Measurements from ENCODE around the gene NAE1.
"Not testable (repeated sequence)": the region's sequence is repeated elsewhere in the genome, so short reads cannot be mapped to it uniquely, and the experiment has no call there.

NAE1 gene

GRCh38 chr16:66832661-66833305, 2.0 kb upstream of the NAE1 start:
- Histone ChIP-seq H3K9me3 (ENCODE audit: control insufficient read depth, low read length) (no peaks in the 10 kb centered on the region), H3K4me1 (ENCODE audit: control insufficient read depth, insufficient read depth, low read length) (peaks cover 7% of the 10 kb centered on the region), H3K9ac (ENCODE audit: low read length) (no peak overlapping the region), H3K27me3 (ENCODE audit: control insufficient read depth, insufficient read depth, low read length) (no peaks in the 10 kb centered on the region), H3K36me3 (ENCODE audit: control insufficient read depth, insufficient read depth, low read length) (no peaks in the 10 kb centered on the region), H3K4me3 (ENCODE audit: low read length) (no peak overlapping the region)

DNA sequence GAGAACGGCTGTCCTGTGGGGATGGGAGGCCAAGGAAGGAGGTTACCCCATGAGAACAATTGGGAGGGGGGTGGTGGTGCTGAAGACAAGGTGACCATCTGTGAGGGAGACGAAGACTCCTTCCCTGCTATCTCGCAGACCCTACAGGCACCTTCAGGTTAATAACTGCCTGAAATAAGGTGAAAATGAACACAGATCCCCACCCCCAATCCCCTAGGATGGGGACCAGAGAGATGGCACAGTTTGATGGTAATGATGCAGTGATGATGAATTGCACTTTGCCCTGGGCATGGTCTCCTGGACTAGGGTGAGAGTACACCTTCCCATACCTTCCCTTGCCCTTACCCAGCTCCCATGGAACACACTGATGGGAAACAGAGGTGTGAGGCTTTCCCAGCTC, 1.4 kb upstream of the NAE1 start:
- H3K9ac ChIP-seq (ENCODE audit: low read length), result no peak overlapping the region
- no peaks in the 10 kb centered on the region for H3K27me3 ChIP-seq (ENCODE audit: control insufficient read depth, insufficient read depth, low read length)
- H3K4me3 ChIP-seq (ENCODE audit: low read length), result no peak overlapping the region
- no peaks in the 10 kb centered on the region for H3K36me3 ChIP-seq (ENCODE audit: control insufficient read depth, insufficient read depth, low read length)
- H3K9me3 ChIP-seq (ENCODE audit: control insufficient read depth, low read length), result no peaks in the 10 kb centered on the region
- peaks cover 7% of the 10 kb centered on the region for H3K4me1 ChIP-seq (ENCODE audit: control insufficient read depth, insufficient read depth, low read length)

GRCh38 chr16:66824006-66824405, 6.8 kb downstream of the NAE1 start:
- no peaks in the 10 kb centered on the region for H3K27me3 ChIP-seq (ENCODE audit: control insufficient read depth, insufficient read depth, low read length)
- no peak overlapping the region for H3K9ac ChIP-seq (ENCODE audit: low read length)
- no peak overlapping the region for H3K4me3 ChIP-seq (ENCODE audit: low read length)
- H3K9me3 ChIP-seq (ENCODE audit: control insufficient read depth, low read length), result no peaks in the 10 kb centered on the region
- peaks cover 5% of the 10 kb centered on the region for H3K36me3 ChIP-seq (ENCODE audit: control insufficient read depth, insufficient read depth, low read length)
- H3K4me1 ChIP-seq (ENCODE audit: control insufficient read depth, insufficient read depth, low read length), result no peaks in the 10 kb centered on the region

DNA sequence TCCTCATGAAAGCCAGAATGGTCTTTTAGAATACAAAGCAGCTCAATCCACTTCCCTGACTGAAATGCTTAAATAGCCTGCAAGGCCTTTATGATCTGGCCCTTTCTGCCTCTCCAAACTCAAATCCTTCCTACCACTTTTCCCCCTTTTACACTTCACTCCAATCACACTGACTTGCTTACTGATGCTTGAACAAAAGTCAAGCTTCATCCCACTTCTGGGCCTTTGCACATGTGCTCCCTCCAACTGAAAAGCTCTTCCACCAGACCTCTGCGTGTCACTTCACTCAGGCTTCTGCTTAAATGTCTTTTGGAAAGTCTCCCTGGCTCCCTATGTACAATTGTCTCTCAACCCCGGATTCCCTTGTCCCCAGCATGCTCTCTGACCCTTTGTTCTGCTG, 16.0 kb downstream of the NAE1 start:
- Histone ChIP-seq H3K9me3 (ENCODE audit: control insufficient read depth, low read length) (no peaks in the 10 kb centered on the region), H3K27me3 (ENCODE audit: control insufficient read depth, insufficient read depth, low read length) (no peaks in the 10 kb centered on the region), H3K4me3 (ENCODE audit: low read length) (no peak overlapping the region), H3K36me3 (ENCODE audit: control insufficient read depth, insufficient read depth, low read length) (peaks cover 3% of the 10 kb centered on the region), H3K4me1 (ENCODE audit: control insufficient read depth, insufficient read depth, low read length) (no peaks in the 10 kb centered on the region), H3K9ac (ENCODE audit: low read length) (no peak overlapping the region)

DNA sequence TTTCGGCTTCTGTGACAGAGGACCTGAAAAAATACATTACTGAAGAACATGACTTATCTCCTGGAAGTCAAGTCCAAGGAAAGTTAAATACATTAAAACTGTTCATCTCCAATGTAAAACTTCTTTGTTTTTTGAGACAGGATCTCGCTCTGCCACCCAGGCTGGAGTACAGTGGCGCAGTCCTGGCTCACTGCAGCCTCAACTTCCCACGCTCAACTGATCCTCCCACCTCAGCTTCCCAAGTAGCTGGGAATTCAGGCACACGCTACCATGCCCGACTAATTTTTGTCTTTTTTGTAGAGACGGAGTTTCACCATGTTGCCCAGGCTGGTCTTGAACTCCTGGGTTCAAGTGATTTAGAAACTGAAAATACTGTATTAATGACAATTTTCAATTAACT, 19.7 kb downstream of the NAE1 start:
- Histone ChIP-seq H3K4me3 (ENCODE audit: low read length) (no peak overlapping the region), H3K4me1 (ENCODE audit: control insufficient read depth, insufficient read depth, low read length) (no peaks in the 10 kb centered on the region), H3K9ac (ENCODE audit: low read length) (no peak overlapping the region), H3K27me3 (ENCODE audit: control insufficient read depth, insufficient read depth, low read length) (no peaks in the 10 kb centered on the region), H3K9me3 (ENCODE audit: control insufficient read depth, low read length) (no peaks in the 10 kb centered on the region), H3K36me3 (ENCODE audit: control insufficient read depth, insufficient read depth, low read length) (peaks cover 3% of the 10 kb centered on the region)

GRCh38 chr16:66810391-66810790, 20.4 kb downstream of the NAE1 start:
- Histone ChIP-seq H3K27me3 (ENCODE audit: control insufficient read depth, insufficient read depth, low read length) (no peaks in the 10 kb centered on the region), H3K4me1 (ENCODE audit: control insufficient read depth, insufficient read depth, low read length) (no peaks in the 10 kb centered on the region), H3K36me3 (ENCODE audit: control insufficient read depth, insufficient read depth, low read length) (peaks cover 3% of the 10 kb centered on the region), H3K9ac (ENCODE audit: low read length) (no peak overlapping the region), H3K9me3 (ENCODE audit: control insufficient read depth, low read length) (no peaks in the 10 kb centered on the region), H3K4me3 (ENCODE audit: low read length) (no peak overlapping the region)

- peaks cover 3% of the 10 kb centered on the region for H3K36me3 ChIP-seq (ENCODE audit: control insufficient read depth, insufficient read depth, low read length)
- no peak overlapping the region for H3K9ac ChIP-seq (ENCODE audit: low read length)
- no peak overlapping the region for H3K4me3 ChIP-seq (ENCODE audit: low read length)
- H3K9me3 ChIP-seq (ENCODE audit: control insufficient read depth, low read length), result no peaks in the 10 kb centered on the region
- H3K4me1 ChIP-seq (ENCODE audit: control insufficient read depth, insufficient read depth, low read length), result no peaks in the 10 kb centered on the region
- no peaks in the 10 kb centered on the region for H3K27me3 ChIP-seq (ENCODE audit: control insufficient read depth, insufficient read depth, low read length)
Observed at GRCh38 chr16:66809765-66810164, 21.0 kb downstream of the NAE1 start.

DNA sequence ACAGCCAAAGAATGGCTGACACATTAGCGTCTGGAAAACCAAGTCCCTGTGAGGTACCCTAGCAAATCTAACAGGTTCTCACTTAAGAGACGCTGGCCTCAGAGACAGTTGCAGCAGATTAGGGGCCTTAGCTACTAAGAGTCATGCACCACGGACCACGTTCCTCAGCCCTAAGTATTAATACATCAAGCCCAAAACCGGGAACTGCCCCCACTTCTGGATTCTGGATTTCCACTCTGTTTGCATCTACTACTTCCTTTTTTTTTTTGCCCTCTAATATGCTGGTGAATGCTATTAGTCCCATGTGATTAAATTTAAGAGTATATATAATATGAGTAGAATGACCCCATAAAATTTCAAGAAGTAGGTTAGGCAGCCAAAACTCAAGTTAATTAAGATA, 28.6 kb downstream of the NAE1 start:
- Histone ChIP-seq H3K27me3 (ENCODE audit: control insufficient read depth, insufficient read depth, low read length) (no peaks in the 10 kb centered on the region), H3K9me3 (ENCODE audit: control insufficient read depth, low read length) (no peaks in the 10 kb centered on the region), H3K4me1 (ENCODE audit: control insufficient read depth, insufficient read depth, low read length) (no peaks in the 10 kb centered on the region), H3K36me3 (ENCODE audit: control insufficient read depth, insufficient read depth, low read length) (no peaks in the 10 kb centered on the region), H3K9ac (ENCODE audit: low read length) (no peak overlapping the region), H3K4me3 (ENCODE audit: low read length) (no peak overlapping the region)

- Histone ChIP-seq H3K9ac (ENCODE audit: low read length) (no peak within 1 kb of the TSS), H3K9me3 (ENCODE audit: control insufficient read depth, low read length) (no peaks in the 10 kb centered on the region), H3K36me3 (ENCODE audit: control insufficient read depth, insufficient read depth, low read length) (no peaks in the 10 kb centered on the region), H3K4me1 (ENCODE audit: control insufficient read depth, insufficient read depth, low read length) (no peaks in the 10 kb centered on the region), H3K4me3 (ENCODE audit: low read length) (no peak within 1 kb of the TSS), H3K27me3 (ENCODE audit: control insufficient read depth, insufficient read depth, low read length) (no peaks in the 10 kb centered on the region)
Observed at GRCh38 chr16:66801320-66802105, 29.3 kb downstream of the NAE1 start, which contains the start of gene TERB1. TERB1 (minus strand) TSS chr16:66801584; CDS start chr16:66796798, 4,786 bp downstream.

- Histone ChIP-seq H3K4me3 (ENCODE audit: low read length) (no peak overlapping the region), H3K9ac (ENCODE audit: low read length) (no peak overlapping the region), H3K9me3 (ENCODE audit: control insufficient read depth, low read length) (no peaks in the 10 kb centered on the region), H3K4me1 (ENCODE audit: control insufficient read depth, insufficient read depth, low read length) (no peaks in the 10 kb centered on the region), H3K36me3 (ENCODE audit: control insufficient read depth, insufficient read depth, low read length) (no peaks in the 10 kb centered on the region), H3K27me3 (ENCODE audit: control insufficient read depth, insufficient read depth, low read length) (no peaks in the 10 kb centered on the region)
Observed at GRCh38 chr16:66800856-66801255, 29.9 kb downstream of the NAE1 start.

DNA sequence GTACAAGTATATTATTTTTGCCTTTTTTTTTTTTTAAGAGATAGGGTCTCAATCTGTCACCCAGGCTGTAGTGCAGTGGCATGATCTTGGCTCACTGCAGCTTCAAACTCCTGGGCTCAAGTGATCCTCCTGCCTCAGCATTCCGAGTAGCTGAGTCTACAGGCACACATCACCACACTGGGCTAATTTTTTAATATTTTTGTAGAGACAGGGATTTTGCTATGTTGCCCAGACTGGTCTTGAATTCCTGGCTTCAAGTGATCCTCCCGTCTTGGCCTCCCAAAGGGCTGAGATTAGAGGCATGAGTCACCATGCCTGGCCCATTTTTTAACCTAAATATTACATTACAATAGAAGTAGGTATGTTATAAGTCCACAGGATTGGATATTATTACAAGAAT, 32.6 kb downstream of the NAE1 start:
- Histone ChIP-seq H3K9me3 (ENCODE audit: control insufficient read depth, low read length) (no peaks in the 10 kb centered on the region), H3K4me1 (ENCODE audit: control insufficient read depth, insufficient read depth, low read length) (no peaks in the 10 kb centered on the region), H3K36me3 (ENCODE audit: control insufficient read depth, insufficient read depth, low read length) (no peaks in the 10 kb centered on the region), H3K4me3 (ENCODE audit: low read length) (no peak overlapping the region), H3K9ac (ENCODE audit: low read length) (no peak overlapping the region), H3K27me3 (ENCODE audit: control insufficient read depth, insufficient read depth, low read length) (no peaks in the 10 kb centered on the region)

DNA sequence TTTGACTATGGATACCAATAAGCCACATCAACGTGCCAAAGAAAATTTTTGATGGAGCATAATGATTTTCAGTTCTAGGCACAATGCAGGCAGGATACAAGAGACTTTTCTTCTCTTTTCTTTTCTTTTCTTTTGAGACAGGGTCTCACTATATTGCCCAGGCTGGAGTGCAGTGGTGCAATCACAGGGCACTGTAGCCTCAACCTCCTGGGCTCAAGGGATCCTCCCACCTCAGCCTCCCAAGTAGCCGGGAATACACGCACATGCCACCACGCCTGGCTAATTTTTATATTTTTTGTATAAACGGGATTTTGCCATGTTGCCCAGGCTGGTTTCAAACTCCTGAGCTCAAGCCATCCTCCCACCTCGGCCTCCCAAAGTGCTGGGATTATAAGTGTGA, 36.8 kb downstream of the NAE1 start:
- H3K36me3 ChIP-seq (ENCODE audit: control insufficient read depth, insufficient read depth, low read length); H3K4me3 ChIP-seq (ENCODE audit: low read length); H3K9ac ChIP-seq (ENCODE audit: low read length); H3K27me3 ChIP-seq (ENCODE audit: control insufficient read depth, insufficient read depth, low read length); H3K4me1 ChIP-seq (ENCODE audit: control insufficient read depth, insufficient read depth, low read length); H3K9me3 ChIP-seq (ENCODE audit: control insufficient read depth, low read length): not testable (repeated sequence)
